ENCODE measurements around the gene EXOSC5. TPM values are rescaled to one million over a fixed set of nuclear protein-coding genes. Genes with fewer than 3 reads are reported as not detected.
"Not testable (repeated sequence)": the region's sequence is repeated elsewhere in the genome, so short reads cannot be mapped to it uniquely, and the experiment has no call there.

Gene EXOSC5
- total RNA-seq, 1 experiment from 2014 or later: 95.3 TPM

DNA sequence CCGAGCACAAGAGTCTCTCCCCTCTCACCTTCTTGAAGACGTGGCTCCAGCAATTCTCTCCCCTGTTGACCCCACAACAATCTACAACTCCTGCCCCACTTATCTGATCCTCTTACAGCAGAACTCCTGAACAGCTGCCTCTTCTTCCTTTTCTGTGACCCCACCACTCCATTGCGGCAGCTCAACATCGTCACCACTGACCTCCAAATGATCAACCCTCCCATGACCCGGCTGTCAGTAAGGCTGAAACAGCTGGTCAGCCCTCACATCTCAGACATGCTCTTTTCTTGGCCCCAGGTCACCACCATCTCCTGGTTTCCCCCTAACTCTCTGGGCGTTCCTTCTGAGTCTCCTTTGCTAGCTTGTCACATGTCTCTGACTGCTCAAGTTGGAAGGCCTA lies 1.8 kb downstream of the EXOSC5 start:
- Histone ChIP-seq H3K36me3 (peaks cover 21% of the 10 kb centered on the region), H3K9me3 (no peaks in the 10 kb centered on the region), H3K4me3 (no peak overlapping the region), H3K27me3 (no peaks in the 10 kb centered on the region)
- DNase-seq: no peak

DNA sequence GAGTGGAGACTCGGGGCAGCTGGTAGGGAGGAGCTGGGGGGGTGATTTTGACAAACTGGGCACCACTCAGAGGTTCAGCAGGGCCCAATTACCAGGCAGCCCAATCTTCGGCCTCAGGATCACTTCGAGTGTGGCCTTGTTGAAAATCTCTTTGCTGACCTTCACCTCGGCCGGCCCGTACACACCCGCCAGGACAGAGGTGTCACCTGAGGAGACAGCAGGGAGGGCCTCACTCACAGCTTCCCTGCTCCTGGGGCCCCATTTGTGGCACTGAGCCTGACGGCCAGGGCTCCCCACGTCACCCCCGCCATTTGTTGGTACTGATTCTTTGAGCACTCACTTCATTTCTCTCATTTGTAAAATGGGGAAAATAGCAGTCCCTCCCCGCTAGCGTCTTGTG lies 4.4 kb downstream of the EXOSC5 start:
- H3K9me3 ChIP-seq: no peaks in the 10 kb centered on the region

DNA sequence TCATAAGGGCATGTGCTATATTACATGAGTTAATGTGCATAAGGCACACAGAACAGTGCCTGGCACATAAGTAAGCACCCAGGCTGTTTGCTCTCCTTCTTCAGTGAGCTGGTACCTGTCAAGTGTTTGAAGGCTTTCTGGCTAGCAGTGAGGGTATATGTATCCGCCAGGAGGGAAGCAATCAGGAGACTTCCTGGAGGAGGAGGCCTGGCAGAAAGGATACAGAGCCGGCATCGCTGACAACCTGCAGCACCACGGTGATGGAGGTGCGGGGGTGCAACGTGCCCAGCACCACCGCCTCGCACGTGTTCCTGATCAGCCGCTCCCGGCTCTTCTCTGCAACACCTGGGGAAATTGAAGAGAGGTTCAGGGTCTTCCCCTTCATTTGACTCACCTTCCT lies 5.5 kb downstream of the EXOSC5 start:
- H3K36me3 ChIP-seq: peaks cover 39% of the 10 kb centered on the region
- H3K4me3 ChIP-seq: no peak overlapping the region
- no peaks in the 10 kb centered on the region for H3K9me3 ChIP-seq
- H3K27me3 ChIP-seq: no peaks in the 10 kb centered on the region
- DNase-seq: no peak

More for the DNA sequence above, 4.4 kb downstream of the EXOSC5 start:
- peaks cover 36% of the 10 kb centered on the region for H3K36me3 ChIP-seq
- DNase-seq: no peak
- no peaks in the 10 kb centered on the region for H3K27me3 ChIP-seq
- no peak overlapping the region for H3K4me3 ChIP-seq

DNA sequence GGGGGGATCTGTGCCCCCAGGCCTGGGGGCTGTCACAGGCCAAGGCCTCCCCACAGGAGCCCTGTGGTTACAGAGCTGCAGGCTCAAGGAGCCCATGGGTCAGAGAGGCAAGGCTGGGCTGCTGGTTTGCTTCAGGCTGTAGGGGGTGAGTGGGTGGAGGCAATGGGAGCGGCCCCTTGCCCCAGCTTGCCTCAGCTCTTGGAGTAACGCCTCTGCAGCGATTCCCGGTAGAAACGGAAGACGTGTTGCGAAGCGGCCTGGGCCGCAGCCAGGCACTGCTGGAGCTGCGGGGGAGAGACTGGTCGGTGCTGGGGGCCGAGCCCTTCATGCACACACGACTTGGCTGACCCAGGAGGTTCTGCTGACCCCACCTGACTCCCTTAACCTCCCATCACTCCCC lies 10.7 kb downstream of the EXOSC5 start:
- Histone ChIP-seq H3K36me3 (peaks cover 55% of the 10 kb centered on the region), H3K27me3 (no peaks in the 10 kb centered on the region), H3K4me3 (no peak overlapping the region), H3K9me3 (no peaks in the 10 kb centered on the region)
- DNase-seq: no peak

DNA sequence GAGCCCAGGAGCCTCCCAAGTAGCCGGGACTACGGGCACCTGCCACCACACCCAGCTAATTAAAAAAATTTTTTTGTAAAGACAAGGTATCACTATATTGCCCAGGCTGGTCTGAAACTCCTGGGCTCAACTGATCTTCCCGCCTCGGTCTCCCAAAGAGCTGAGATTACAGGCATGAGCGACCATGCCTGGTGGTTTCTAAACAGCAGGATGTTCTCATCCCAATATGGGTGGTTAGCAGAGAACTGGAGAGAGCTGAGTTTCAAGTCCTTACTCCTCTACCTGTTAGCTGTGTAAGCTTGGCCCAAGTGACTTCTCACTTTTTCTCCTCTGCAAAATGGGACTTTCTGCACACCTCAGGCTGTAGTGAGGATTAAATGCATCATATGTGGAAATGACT lies 12.8 kb downstream of the EXOSC5 start:
- H3K4me3 ChIP-seq: no peak overlapping the region
- peaks cover 46% of the 10 kb centered on the region for H3K36me3 ChIP-seq
- DNase-seq: no peak
- H3K9me3 ChIP-seq: no peaks in the 10 kb centered on the region
- no peaks in the 10 kb centered on the region for H3K27me3 ChIP-seq

DNA sequence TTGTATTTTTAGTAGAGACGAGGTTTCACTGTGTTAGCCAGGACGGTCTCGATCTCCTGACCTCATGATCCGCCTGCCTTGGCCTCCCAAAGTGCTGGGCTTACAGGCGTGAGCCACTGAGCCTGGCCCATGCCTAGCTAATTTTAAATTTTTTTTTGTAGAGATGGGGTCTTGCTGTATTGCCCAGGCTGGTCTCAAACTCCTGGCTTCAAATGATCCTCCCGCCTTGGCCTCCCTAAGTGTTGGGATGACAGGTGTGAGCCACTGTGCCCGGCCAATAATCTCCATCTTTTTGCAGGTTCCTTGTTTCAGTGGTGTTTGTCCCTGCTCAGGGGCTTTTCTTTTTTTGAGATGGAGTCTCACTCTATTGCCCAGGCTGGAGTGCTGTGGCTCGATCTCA lies 15.6 kb downstream of the EXOSC5 start:
- H3K27me3 ChIP-seq, H3K9me3 ChIP-seq, DNase-seq, H3K4me3 ChIP-seq: not testable (repeated sequence)
- peaks cover 32% of the 10 kb centered on the region for H3K36me3 ChIP-seq

DNA sequence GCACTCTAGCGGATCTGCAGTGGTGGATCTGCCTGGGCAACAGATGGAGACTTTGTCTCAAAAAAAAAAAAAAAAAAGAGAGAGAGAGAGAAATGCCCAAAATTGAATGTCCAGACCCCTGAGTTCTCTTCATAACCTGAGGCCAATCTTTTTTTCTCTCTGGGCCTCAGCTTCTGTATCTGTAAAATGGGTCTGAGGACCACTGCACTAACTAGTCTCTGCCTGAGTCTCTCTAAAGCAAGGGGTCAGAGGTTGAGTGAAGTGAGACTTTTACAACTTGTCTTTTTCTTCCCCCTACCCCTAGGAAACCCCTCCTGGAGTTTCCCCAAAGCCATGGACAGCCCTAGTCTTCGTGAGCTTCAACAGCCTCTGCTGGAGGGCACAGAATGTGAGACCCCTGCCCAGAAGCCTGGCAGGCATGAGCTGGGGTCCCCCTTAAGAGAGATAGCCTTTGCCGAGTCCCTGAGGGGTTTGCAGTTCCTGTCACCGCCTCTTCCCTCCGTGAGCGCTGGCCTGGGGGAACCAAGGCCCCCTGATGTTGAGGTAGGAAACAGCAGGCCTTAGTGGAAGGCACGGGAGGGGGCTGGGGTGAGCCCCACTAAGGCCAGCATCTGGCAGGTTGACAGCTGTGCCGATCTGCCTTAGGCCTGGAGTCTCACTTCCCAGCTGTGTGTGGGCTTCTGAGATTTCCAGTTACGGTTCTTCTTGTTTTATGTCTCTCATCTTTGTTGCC lies 19.0 kb downstream of the EXOSC5 start:
- DNase-seq: no peak
- Histone ChIP-seq H3K36me3 (peaks cover 24% of the 10 kb centered on the region), H3K9me3 (no peaks in the 10 kb centered on the region), H3K4me3 (no peak overlapping the region), H3K27me3 (no peaks in the 10 kb centered on the region)

DNA sequence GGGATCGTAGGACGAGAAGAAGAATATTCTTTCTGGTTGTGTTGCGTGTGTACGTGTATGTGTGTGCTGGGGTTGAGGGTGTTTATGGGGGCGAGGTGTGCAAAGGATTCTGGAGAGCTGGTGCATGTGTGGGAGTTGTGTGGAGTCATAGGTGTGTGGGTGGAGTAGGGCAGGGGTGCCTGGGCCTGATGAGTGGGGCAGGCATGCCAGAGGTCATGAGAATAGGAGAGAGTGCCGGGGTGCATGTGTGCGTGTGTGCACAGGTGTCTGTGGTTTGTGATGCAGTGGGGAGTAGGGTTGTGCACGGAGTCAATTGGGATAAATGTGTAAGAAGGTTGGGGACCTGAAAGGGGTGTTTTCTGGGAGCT lies 20.2 kb downstream of the EXOSC5 start:
- H3K9me3 ChIP-seq: no peaks in the 10 kb centered on the region
- H3K27me3 ChIP-seq: no peaks in the 10 kb centered on the region
- H3K4me3 ChIP-seq: no peak overlapping the region
- no peak for DNase-seq
- H3K36me3 ChIP-seq: peaks cover 13% of the 10 kb centered on the region

DNA sequence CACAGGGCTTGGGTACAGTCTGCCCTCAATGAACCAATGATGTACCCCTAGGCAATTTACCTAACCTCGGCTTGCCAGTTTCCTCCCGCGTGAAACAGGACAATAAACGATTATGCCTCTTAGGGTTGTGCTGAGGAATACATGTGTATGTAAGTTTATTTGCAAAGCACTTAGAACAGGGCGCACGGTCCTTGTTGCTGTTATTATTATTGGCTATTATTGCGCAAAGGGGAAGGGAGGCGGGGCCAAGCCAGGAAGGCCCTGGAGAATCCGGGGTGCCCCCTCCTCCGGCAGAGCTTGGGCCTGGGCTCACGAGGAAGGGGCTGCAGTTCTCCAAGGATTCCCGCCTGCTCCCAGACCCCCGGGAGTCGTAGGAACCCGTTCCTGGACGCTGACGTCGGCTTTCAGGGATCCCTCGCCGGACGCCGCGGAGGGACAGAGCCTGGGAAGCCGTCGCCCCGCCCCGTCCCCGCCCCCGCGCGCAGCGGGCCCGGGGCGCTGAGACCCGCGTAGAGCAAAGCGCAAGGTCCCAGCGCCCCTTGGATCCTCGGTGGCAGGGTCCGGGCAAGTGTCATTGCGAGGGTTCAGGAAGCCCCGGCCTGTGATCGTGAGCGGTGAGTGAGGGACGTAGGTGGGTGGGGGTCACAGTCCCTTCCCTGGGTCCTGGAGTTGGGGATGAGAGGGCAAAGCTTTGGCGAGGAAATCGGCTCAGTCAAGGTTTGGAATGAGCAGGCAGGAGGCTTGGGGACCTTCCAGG lies 20.7 kb downstream of the EXOSC5 start, which contains the start of gene TMEM91:
TMEM91 (plus strand) TSS at position 293 of the 757 bp plus-strand sequence. CDS start 1,777 bp downstream, outside the sequence.
- no peak within 1 kb of the TSS for H3K4me3 ChIP-seq
- H3K36me3 ChIP-seq: peaks cover 15% of the 10 kb centered on the region
- H3K27me3 ChIP-seq: no peaks in the 10 kb centered on the region
- no peak for DNase-seq
- H3K9me3 ChIP-seq: no peaks in the 10 kb centered on the region

DNA sequence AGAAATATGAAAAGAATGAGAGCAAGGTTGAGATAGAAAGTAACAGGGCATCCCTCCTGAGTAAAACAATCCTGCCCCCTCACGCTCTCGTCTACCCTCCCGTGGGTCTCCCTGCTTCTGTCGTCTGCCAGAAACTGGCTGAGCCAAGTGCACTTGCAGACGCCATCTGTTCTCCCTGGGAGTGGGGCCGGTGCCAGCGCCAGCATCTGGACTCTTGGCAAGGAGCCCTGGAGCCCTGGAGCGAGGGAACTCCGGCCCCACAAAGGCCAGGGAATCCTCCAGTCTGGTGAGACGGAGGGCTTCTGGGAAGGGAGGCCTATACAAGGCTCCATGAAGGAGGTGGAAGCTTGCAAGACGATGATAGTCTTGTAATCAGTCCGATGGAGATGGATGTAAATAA lies 23.2 kb downstream of the EXOSC5 start:
- peak; percentile 92 for DNase-seq
- Histone ChIP-seq H3K27me3 (no peaks in the 10 kb centered on the region), H3K4me3 (no peak overlapping the region), H3K9me3 (no peaks in the 10 kb centered on the region), H3K36me3 (peaks cover 10% of the 10 kb centered on the region)

DNA sequence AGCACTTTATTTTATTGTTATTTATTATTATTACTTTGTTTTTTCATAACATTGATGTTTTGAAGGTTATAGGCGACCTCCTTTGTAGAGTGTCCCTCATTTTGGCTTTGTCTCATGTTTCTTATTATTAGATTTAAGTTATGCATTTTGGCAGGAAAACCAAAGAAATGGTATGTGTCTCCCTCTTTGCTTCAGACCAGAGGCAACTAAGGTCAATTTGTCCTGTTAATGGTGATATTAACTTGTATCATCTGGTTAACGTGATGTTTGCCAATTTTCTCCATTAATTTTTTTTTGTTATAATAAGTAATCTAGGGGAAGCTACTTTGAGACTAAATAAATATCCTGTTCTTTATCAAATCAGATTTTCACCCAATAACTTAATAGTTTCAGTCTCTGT lies 24.7 kb downstream of the EXOSC5 start:
- no peaks in the 10 kb centered on the region for H3K9me3 ChIP-seq
- no peaks in the 10 kb centered on the region for H3K27me3 ChIP-seq
- H3K4me3 ChIP-seq: no peak overlapping the region
- DNase-seq: no peak
- H3K36me3 ChIP-seq: peaks cover 10% of the 10 kb centered on the region

DNA sequence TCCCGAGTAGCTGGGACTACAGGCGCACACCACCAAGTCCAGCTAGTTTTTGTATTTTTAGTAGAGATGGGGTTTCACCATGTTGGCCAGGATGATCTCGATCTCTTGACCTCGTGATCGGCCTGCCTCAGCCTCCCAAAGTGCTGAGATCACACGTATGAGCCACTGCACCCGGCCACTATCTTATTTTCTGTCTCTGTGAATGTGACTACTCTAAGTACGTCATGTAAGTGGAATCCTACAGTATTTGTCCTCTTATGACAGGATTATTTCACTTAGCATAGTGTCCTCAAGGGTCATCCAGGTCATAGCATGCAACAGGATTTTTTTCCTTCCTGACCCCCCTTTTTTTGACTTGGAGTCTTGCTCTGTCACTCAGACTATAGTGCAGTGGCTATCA lies 25.6 kb downstream of the EXOSC5 start:
- Histone ChIP-seq H3K27me3 (no peaks in the 10 kb centered on the region), H3K4me3 (no peak overlapping the region), H3K9me3 (no peaks in the 10 kb centered on the region), H3K36me3 (peaks cover 14% of the 10 kb centered on the region)
- no peak for DNase-seq

DNA sequence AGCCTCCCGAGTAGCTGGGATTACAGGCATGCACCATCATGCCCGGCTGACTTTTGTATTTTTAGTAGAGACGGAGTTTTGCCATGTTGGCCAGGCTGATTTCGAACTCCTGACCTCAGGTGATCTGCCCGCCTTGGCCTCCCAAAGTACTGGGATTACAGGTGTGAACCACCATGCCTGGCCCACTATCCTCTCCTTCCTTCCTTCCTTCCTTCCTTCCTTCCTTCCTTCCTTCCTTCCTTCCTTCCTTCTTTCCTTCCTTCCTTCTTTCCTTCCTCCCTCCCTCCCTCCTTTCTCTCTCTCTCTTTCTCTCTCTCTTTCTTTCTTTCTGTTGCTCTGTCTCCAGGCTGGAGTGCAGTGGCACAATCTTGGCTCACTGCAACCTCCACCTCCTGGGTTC lies 26.0 kb downstream of the EXOSC5 start:
- H3K36me3 ChIP-seq: peaks cover 14% of the 10 kb centered on the region
- H3K9me3 ChIP-seq, H3K27me3 ChIP-seq, DNase-seq, H3K4me3 ChIP-seq: not testable (repeated sequence)

DNA sequence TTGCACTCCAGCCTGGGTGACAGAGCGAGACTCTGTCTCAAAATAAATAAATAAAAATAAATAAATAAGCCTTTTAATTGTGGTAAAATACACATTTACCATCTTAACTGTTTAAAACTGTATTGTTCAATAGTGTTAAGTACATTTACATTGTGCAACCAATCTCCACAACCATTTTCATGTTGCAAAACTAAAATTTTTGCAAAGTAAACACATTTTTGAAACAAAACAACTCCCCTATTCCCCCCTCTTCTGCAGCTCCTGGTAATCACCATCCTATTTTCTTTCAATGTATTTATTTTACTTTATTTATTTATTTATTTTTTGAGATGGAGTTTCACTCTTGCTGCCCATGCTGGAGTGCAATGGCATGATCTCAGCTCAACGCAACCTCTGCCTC lies 27.4 kb downstream of the EXOSC5 start:
- no peak for DNase-seq
- Histone ChIP-seq H3K27me3 (no peaks in the 10 kb centered on the region), H3K4me3 (no peak overlapping the region)

DNA sequence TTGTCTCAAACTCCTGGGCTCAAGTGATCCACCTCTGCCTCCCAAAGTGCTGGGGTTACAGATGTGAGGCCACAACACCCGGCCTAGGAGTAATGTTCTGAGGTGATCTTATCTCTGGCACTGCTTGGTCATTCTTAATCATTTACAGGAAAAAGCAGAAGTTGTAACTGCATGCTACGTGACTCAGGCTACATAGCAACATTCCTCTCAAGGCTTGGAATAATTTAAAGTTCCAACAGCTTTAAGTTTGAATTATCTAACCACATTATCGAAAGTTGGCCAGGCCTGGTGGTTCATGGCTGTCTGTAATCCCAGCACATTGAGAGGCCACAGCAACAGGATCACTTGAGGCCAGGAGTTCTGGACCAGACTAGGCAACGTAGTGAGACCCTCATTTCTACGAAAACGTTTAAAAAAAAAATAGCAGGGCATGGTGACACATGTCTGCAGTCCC lies 29.3 kb downstream of the EXOSC5 start:
- no peaks in the 10 kb centered on the region for H3K27me3 ChIP-seq
- peak; percentile 73 for DNase-seq
- no peaks in the 10 kb centered on the region for H3K9me3 ChIP-seq
- peaks cover 15% of the 10 kb centered on the region for H3K36me3 ChIP-seq
- H3K4me3 ChIP-seq: no peak overlapping the region

More for the DNA sequence above, 27.4 kb downstream of the EXOSC5 start:
- no peaks in the 10 kb centered on the region for H3K9me3 ChIP-seq
- H3K36me3 ChIP-seq: peaks cover 16% of the 10 kb centered on the region

DNA sequence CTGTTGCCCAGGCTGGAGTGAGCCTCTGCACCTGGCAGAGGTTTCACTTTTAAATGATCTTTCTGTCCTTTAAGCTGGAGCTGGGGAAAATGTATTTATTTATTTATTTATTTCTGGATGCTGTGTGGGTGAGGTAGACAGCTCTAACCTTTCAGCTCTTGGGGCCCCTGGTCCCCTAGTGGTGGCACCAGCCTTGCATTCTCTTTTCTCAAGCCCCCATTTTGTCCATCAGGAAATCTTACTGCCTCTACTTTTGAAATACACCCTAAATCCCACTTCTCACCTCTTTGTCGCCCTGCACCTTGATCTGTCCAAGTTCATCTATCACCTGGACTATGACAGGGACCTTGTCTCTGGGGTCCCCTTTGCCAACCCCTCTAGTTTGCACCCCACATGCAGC lies 31.1 kb downstream of the EXOSC5 start:
- DNase-seq: no peak
- Histone ChIP-seq H3K9me3 (no peaks in the 10 kb centered on the region), H3K27me3 (no peaks in the 10 kb centered on the region), H3K36me3 (peaks cover 16% of the 10 kb centered on the region), H3K4me3 (no peak overlapping the region)

DNA sequence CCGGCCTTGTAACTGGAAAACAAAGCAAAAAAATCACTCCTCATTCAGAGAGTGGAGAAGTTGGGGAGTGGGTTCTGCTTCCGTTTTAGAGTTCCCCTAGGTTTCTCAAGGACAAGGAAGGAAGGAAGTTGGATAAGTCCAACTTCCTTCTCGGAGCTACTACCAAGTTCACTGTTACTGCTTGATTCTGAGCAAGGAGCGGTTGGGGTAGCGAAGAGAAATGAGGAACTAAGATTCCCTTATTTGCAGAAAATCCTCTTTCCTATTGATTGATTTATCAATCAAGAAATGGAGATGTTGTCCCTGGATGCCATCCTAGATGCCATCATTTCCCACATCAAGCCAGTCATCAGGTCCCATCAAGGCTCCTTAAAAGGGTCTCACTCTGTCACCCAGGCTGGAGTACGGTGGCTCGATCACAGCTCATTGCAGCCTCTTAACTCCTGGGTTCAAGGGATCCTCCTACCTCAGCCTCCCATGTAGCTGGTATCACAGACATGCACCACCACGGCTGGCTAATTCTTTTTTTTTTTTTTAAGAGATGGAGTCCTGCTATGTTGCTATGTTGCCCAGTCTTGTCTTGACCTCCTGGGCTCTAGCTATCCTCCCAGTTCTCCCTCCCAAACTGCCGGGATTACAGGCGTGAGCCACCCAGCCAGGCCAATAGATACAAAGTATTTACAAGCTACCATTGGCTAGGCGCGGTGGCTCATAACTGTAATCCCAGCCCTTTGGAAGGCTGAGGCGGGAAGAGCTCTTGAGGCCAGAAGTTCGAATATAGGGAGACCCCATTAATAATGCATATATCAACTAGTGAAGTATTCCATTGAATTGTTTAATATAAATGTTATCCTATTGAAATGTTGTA lies 32.4 kb downstream of the EXOSC5 start:
- H3K9me3 ChIP-seq: no peaks in the 10 kb centered on the region
- no peak for DNase-seq
- H3K4me3 ChIP-seq: peak overlapping the region; percentile 83
- no peaks in the 10 kb centered on the region for H3K27me3 ChIP-seq
- H3K36me3 ChIP-seq: peaks cover 21% of the 10 kb centered on the region
